IMR-90 (cell line): ENCODE measurements around the gene TRIM41. TPM values are rescaled to one million over a fixed set of nuclear protein-coding genes. Genes with fewer than 3 reads are reported as not detected.

Experiments used
- ATAC-seq: fragments of 200-7000 bp; cut with Tn5 transposase; 2 replicates; pipeline ENCODE4 v1.9.1; 2020; ENCODE audit warnings: low read depth, mild to moderate bottlenecking, moderate library complexity
- BruUV-seq: library from RNA; stranded (reverse); fragments of 400-500 nt; replicated peaks from 2 replicates; lab custom pipeline; 2021; lab: Mats Ljungman, UMichigan
- CTCF ChIA-PET: fragments of 300-600 bp; formaldehyde crosslinking; extraction: SDS; loops from one replicate; lab custom pipeline; 2021; ENCODE audit warnings: antibody characterized with exemption; lab: Yijun Ruan, JAX
- POLR2A ChIA-PET: fragments of 300-600 bp; sonication (Branson Sonifier 250); formaldehyde crosslinking; loops from one replicate; lab custom pipeline; 2022; ENCODE audit warnings: antibody characterized with exemption; ENCODE audit not compliant: unreplicated experiment; lab: Charles Lee
- DNase-seq: peaks from one replicate; pipeline ENCODE4 v3.0.0; 2013
- H2AFZ ChIP-seq: replicated peaks from 2 replicates; pipeline ENCODE3; 2013; ENCODE audit warnings: low read length, mild to moderate bottlenecking; ENCODE audit not compliant: poor library complexity
- H2AK5ac ChIP-seq: 2 replicates; pipeline ENCODE4 v1.6.1; 2013; ENCODE audit warnings: low read depth, low read length, inconsistent platforms
- H2AK9ac ChIP-seq: replicated peaks from 2 replicates; pipeline ENCODE3; 2013; ENCODE audit warnings: mild to moderate bottlenecking, low read depth, low read length, moderate library complexity; ENCODE audit not compliant: poor library complexity
- H2BK120ac ChIP-seq: 2 replicates; pipeline ENCODE4 v1.6.1; 2013; ENCODE audit warnings: low read depth, low read length, inconsistent platforms
- H2BK15ac ChIP-seq: 3 replicates; pipeline ENCODE4 v1.6.1; 2013; ENCODE audit warnings: low read depth, low read length, inconsistent platforms
- H2BK20ac ChIP-seq: 2 replicates; pipeline ENCODE4 v1.6.1; 2013; ENCODE audit warnings: low read depth, mild to moderate bottlenecking, inconsistent platforms, low read length, moderate library complexity
- H2BK5ac ChIP-seq: 2 replicates; pipeline ENCODE4 v1.6.1; 2013; ENCODE audit warnings: mild to moderate bottlenecking, low read depth, low read length, inconsistent platforms; ENCODE audit not compliant: poor library complexity, severe bottlenecking
- H3K14ac ChIP-seq: replicated peaks from 2 replicates; pipeline ENCODE4 v1.6.1; 2013; ENCODE audit warnings: low read depth, low read length, inconsistent platforms
- H3K18ac ChIP-seq: 2 replicates; pipeline ENCODE4 v1.6.1; 2013; ENCODE audit warnings: low read depth, low read length, control low read depth
- H3K23ac ChIP-seq: 2 replicates; pipeline ENCODE4 v1.6.1; 2013; ENCODE audit warnings: low read depth, low read length, inconsistent platforms
- H3K27ac ChIP-seq: 2 replicates; pipeline ENCODE4 v1.5.1; 2013; ENCODE audit warnings: mild to moderate bottlenecking, control low read depth, low read length; ENCODE audit not compliant: insufficient read depth
- H3K27me3 ChIP-seq: 2 replicates; pipeline ENCODE4 v1.6.1; 2013; ENCODE audit warnings: low read length; ENCODE audit not compliant: control insufficient read depth, insufficient read depth
- H3K36me3 ChIP-seq: 2 replicates; pipeline ENCODE4 v1.6.1; 2013; ENCODE audit warnings: low read length, mixed read lengths; ENCODE audit not compliant: control insufficient read depth, insufficient read depth
- H3K4ac ChIP-seq: 2 replicates; pipeline ENCODE4 v1.6.1; 2013; ENCODE audit warnings: low read depth, low read length, inconsistent platforms
- H3K4me1 ChIP-seq: 2 replicates; pipeline ENCODE4 v1.6.1; 2013; ENCODE audit warnings: low read length, mixed read lengths; ENCODE audit not compliant: control insufficient read depth, insufficient read depth
- H3K4me2 ChIP-seq: 2 replicates; pipeline ENCODE4 v1.6.1; 2013; ENCODE audit warnings: low read depth, mild to moderate bottlenecking, control low read depth, low read length, moderate library complexity
- H3K4me3 ChIP-seq: 2 replicates; pipeline ENCODE4 v1.5.1; 2013; ENCODE audit warnings: low read depth, mild to moderate bottlenecking, control low read depth, low read length, moderate library complexity; ENCODE audit not compliant: insufficient read depth
- H3K56ac ChIP-seq: 2 replicates; pipeline ENCODE4 v1.6.1; 2013; ENCODE audit warnings: low read length, inconsistent platforms; ENCODE audit not compliant: insufficient read depth; ENCODE audit errors: extremely low read depth
- H3K79me1 ChIP-seq, 2 experiments: 2 replicates each; pipeline ENCODE4 v1.6.1; 2013; ENCODE audit warnings: low read length in 2 of 2, inconsistent platforms in 1 of 2, low read depth in 1 of 2
- H3K9ac ChIP-seq: 2 replicates; pipeline ENCODE4 v1.6.1; 2013; ENCODE audit warnings: low read depth, low read length, control low read depth
- H3K9me1 ChIP-seq: 2 replicates; pipeline ENCODE4 v1.6.1; 2013; ENCODE audit warnings: low read length, inconsistent platforms; ENCODE audit not compliant: insufficient read depth
- H3K9me3 ChIP-seq: 2 replicates; pipeline ENCODE4 v1.6.1; 2013; ENCODE audit warnings: low read length; ENCODE audit not compliant: control insufficient read depth, insufficient read depth
- H4K20me1 ChIP-seq: 2 replicates; pipeline ENCODE4 v1.6.1; 2013; ENCODE audit warnings: low read length, inconsistent platforms; ENCODE audit not compliant: insufficient read depth
- H4K5ac ChIP-seq: 2 replicates; pipeline ENCODE4 v1.6.1; 2013; ENCODE audit warnings: mild to moderate bottlenecking, low read depth, low read length, control low read depth
- H4K8ac ChIP-seq, 2 experiments: 2 replicates each; pipeline ENCODE4 v1.6.1; 2013; ENCODE audit warnings: low read depth in 2 of 2, low read length in 2 of 2, control low read depth in 1 of 2, inconsistent platforms in 1 of 2
- H4K91ac ChIP-seq: 2 replicates; pipeline ENCODE4 v1.6.1; 2013; ENCODE audit warnings: low read depth, low read length, inconsistent platforms; ENCODE audit not compliant: insufficient read depth
- CHD1 ChIP-seq: IDR thresholded peaks from 2 replicates; pipeline ENCODE4 v1.6.1; 2012; ENCODE audit warnings: low read depth, low read length, improper control_type of control experiment
- CTCF ChIP-seq: conservative IDR thresholded peaks from 2 replicates; pipeline ENCODE4 v1.5.1; 2012; ENCODE audit warnings: mild to moderate bottlenecking, low read depth, low read length, improper control_type of control experiment
- ELK1 ChIP-seq: fragments of 150-350 bp; IDR thresholded peaks from 2 replicates; pipeline ENCODE4 v1.6.1; 2016; ENCODE audit warnings: low read depth, mild to moderate bottlenecking, low read length, moderate library complexity, borderline replicate concordance
- MAFK ChIP-seq: IDR thresholded peaks from 2 replicates; pipeline ENCODE4 v1.6.1; 2012; ENCODE audit warnings: low read depth, low read length, improper control_type of control experiment
- NFE2L2 ChIP-seq: fragments of 150-350 bp; IDR thresholded peaks from 2 replicates; pipeline ENCODE4 v1.6.1; 2016; ENCODE audit warnings: low read depth, mild to moderate bottlenecking, low read length
- POLR2A ChIP-seq: IDR thresholded peaks from 2 replicates; pipeline ENCODE4 v1.6.1; 2012; ENCODE audit warnings: mild to moderate bottlenecking, low read depth, low read length
- RAD21 ChIP-seq: IDR thresholded peaks from 2 replicates; pipeline ENCODE4 v1.6.1; 2012; ENCODE audit warnings: low read length, improper control_type of control experiment
- RCOR1 ChIP-seq: IDR thresholded peaks from 2 replicates; pipeline ENCODE4 v1.6.1; 2012; ENCODE audit warnings: mild to moderate bottlenecking, low read length, improper control_type of control experiment; ENCODE audit not compliant: insufficient replicate concordance
- RFX5 ChIP-seq: IDR thresholded peaks from 2 replicates; pipeline ENCODE4 v1.8.0; 2012; ENCODE audit warnings: low read depth, mild to moderate bottlenecking, low read length, moderate library complexity
- SMC3 ChIP-seq: fragments of 150-350 bp; IDR thresholded peaks from 2 replicates; pipeline ENCODE4 v1.6.1; 2016; ENCODE audit warnings: low read depth, mild to moderate bottlenecking, antibody characterized with exemption, low read length, moderate library complexity
- WGBS, 2 experiments: methylation state at CpG; one replicate each; pipeline versions ENCODE4 v1.1.5 to v1.1.7; 2013; ENCODE audit warnings: missing lambda C conversion rate in 2 of 2; ENCODE audit not compliant: insufficient read length in 1 of 2; ENCODE audit errors: extremely low coverage in 2 of 2; 5-methylcytosine and 5-hydroxymethylcytosine counted together
- dilution Hi-C: fragments of 300-500 bp; cut with HindIII; formaldehyde crosslinking; loops from one replicate; pipeline ENCODE4 v1.14.3; 2018; ENCODE audit warnings: low sequenced_read_pairs; ENCODE audit not compliant: unreplicated experiment
- in situ Hi-C: fragments of 300-500 bp; cut with MboI; formaldehyde crosslinking; loops from 3 replicates; pipeline ENCODE4 v1.14.3; 2019; ENCODE audit warnings: low sequenced_read_pairs, inconsistent platforms, mixed read lengths
- intact Hi-C: fragments of 100-400 bp; cut with micrococcal nuclease; formaldehyde crosslinking; loops from 2 replicates; pipeline ENCODE4 v1.10.0; 2022
- polyA plus RNA-seq, 3 experiments: library from polyadenylated mRNA; depleted of rRNA; stranded (reverse); fragments of >200 nt; gene quantifications; 2 replicates each; pipeline ENCODE4 v1.2.3, GENCODE V29; 2012; ENCODE audit warnings: low replicate concordance in 1 of 3
- total RNA-seq: library from RNA; depleted of rRNA; stranded (reverse); fragments of >200 nt; gene quantifications from 2 replicates; pipeline ENCODE4 v1.2.3, GENCODE V29; 2012

The TRIM41 gene
- total and polyA plus RNA-seq, 2 of the 4 experiments (the other 2 are of a cell fraction) = 5.9 to 15.7 TPM

GRCh38 chr5:181197326-181197951 lies 25.6 kb upstream of the TRIM41 start:
- peak; percentile 63 for ATAC-seq
- H4K8ac ChIP-seq = no peak overlapping the region
- ChIA-PET CTCF (no interaction called here), POLR2A (interaction anchor here (0.9 kb wide), 1 partner anchor 9 kb away, joined by 3 read pairs; no protein-coding TSS in a partner anchor)
- H3K4me3 ChIP-seq = no peak overlapping the region
- H3K27me3 ChIP-seq = no peaks in the 10 kb centered on the region; the same call in 1 of the 2 replicates
- no TSS peak for BruUV-seq
- peaks cover 5% of the 10 kb centered on the region in 2 experiments; a peak in 3 of 4 replicates for H3K79me1 ChIP-seq
- H2BK15ac ChIP-seq = no peak overlapping the region
- H2AK9ac ChIP-seq = no peak overlapping the region
- 42% methylated on average over 2 of the region's 8 CpGs; no CpG with 5 or more reads in 1 of the 2 experiments for WGBS, 2 experiments
- no peak overlapping the region for H3K4me2 ChIP-seq
- no peak overlapping the region for H3K4ac ChIP-seq
- no peaks in the 10 kb centered on the region for H4K20me1 ChIP-seq
- H3K23ac ChIP-seq = no peak overlapping the region
- no peak overlapping the region for H2BK20ac ChIP-seq
- H3K9ac ChIP-seq = no peak overlapping the region
- H3K27ac ChIP-seq = no peak overlapping the region
- in situ Hi-C loops (no loop called here), intact Hi-C loops (no loop called here), dilution Hi-C loops (no loop called here)
- no peak overlapping the region for H3K14ac ChIP-seq
- H3K56ac ChIP-seq = no peak overlapping the region
- H2BK5ac ChIP-seq = no peak overlapping the region
- peaks cover 2% of the 10 kb centered on the region; the same call in 1 of the 2 replicates for H3K9me1 ChIP-seq
- no peaks in the 10 kb centered on the region for H3K9me3 ChIP-seq
- H3K18ac ChIP-seq = no peak overlapping the region
- H2BK120ac ChIP-seq = no peak overlapping the region
- TF ChIP-seq RAD21 (no peak), MAFK (no peak), NFE2L2 (no peak), ELK1 (no peak), CHD1 (no peak), POLR2A (no peak), RFX5 (no peak), RCOR1 (no peak), CTCF (no peak), SMC3 (no peak)
- no peaks in the 10 kb centered on the region for H3K36me3 ChIP-seq
- H3K4me1 ChIP-seq = peaks cover 2% of the 10 kb centered on the region
- no peak overlapping the region for H2AFZ ChIP-seq
- H2AK5ac ChIP-seq = no peak overlapping the region
- H4K5ac ChIP-seq = no peak overlapping the region
- DNase-seq = no peak
- no peak overlapping the region for H4K91ac ChIP-seq
